Activated CD4-positive, alpha-beta T cell treated with anti-CD3 and anti-CD28 coated beads, Interleukin-2, amount 50 U/mL, for 4 hours (primary cell): ENCODE measurements around the gene GPX2.
A peak's percentile ranks its signal among the peaks of the same experiment; 100 is the strongest.

ENCODE experiments used
- DNase-seq, 2 experiments: peaks; one replicate each; pipeline ENCODE4 v3.0.0-alpha.2; 2020

The GPX2 gene

GRCh38 chr14:64942531-64943111 lies at the start of gene GPX2:
Gene GPX2 (minus strand): TSS chr14:64942745. CDS start chr14:64942726, 19 bp downstream.
- no peak for DNase-seq

- no peak for DNase-seq
Measured at GRCh38 chr14:64990939-64991338, 48.4 kb upstream of the GPX2 start.

- no peak for DNase-seq
Measured at GRCh38 chr14:64990296-64990695, 47.8 kb upstream of the GPX2 start.

- DNase-seq, result no peak
Measured at GRCh38 chr14:64987438-64987767, 44.9 kb upstream of the GPX2 start.

GRCh38 chr14:64986648-64987437 lies 44.3 kb upstream of the GPX2 start, which contains the start of gene FNTB:
Gene FNTB (plus strand): TSS chr14:64986895. CDS start chr14:64986954, 59 bp downstream.
- peak; percentile 90 to 91 for DNase-seq

GRCh38 chr14:64983439-64984310 lies 41.1 kb upstream of the GPX2 start:
- peak in 1 of 2 experiments; percentile 14 for DNase-seq

- DNase-seq, result no peak
Measured at GRCh38 chr14:64979336-64980074, 37.0 kb upstream of the GPX2 start.

- no peak for DNase-seq
Measured at GRCh38 chr14:64974563-64974962, 32.0 kb upstream of the GPX2 start.

GRCh38 chr14:64973826-64974225 lies 31.3 kb upstream of the GPX2 start:
- no peak for DNase-seq

GRCh38 chr14:64973026-64973442 lies 30.5 kb upstream of the GPX2 start:
- no peak for DNase-seq

GRCh38 chr14:64971943-64972791 lies 29.6 kb upstream of the GPX2 start, which contains the start of gene RAB15:
Gene RAB15 (minus strand): TSS chr14:64972336. CDS start chr14:64972076, 260 bp downstream.
- DNase-seq, result peak; percentile 13 to 18

- no peak for DNase-seq
Measured at GRCh38 chr14:64971491-64971942, 29.0 kb upstream of the GPX2 start.

GRCh38 chr14:64970776-64971477 lies 28.4 kb upstream of the GPX2 start:
- DNase-seq, result no peak

GRCh38 chr14:64970041-64970440 lies 27.5 kb upstream of the GPX2 start:
- no peak for DNase-seq

GRCh38 chr14:64968651-64969050 lies 26.1 kb upstream of the GPX2 start:
- DNase-seq, result no peak

- DNase-seq, result no peak
Measured at GRCh38 chr14:64968167-64968566, 25.6 kb upstream of the GPX2 start.

GRCh38 chr14:64966976-64967375 lies 24.4 kb upstream of the GPX2 start:
- DNase-seq, result no peak

GRCh38 chr14:64965356-64966000 lies 22.9 kb upstream of the GPX2 start:
- no peak for DNase-seq

GRCh38 chr14:64963611-64964010 lies 21.1 kb upstream of the GPX2 start:
- DNase-seq, result no peak

GRCh38 chr14:64960762-64961276 lies 18.3 kb upstream of the GPX2 start:
- DNase-seq, result no peak
